ENCODE data around the gene ZFPM1.

DNA sequence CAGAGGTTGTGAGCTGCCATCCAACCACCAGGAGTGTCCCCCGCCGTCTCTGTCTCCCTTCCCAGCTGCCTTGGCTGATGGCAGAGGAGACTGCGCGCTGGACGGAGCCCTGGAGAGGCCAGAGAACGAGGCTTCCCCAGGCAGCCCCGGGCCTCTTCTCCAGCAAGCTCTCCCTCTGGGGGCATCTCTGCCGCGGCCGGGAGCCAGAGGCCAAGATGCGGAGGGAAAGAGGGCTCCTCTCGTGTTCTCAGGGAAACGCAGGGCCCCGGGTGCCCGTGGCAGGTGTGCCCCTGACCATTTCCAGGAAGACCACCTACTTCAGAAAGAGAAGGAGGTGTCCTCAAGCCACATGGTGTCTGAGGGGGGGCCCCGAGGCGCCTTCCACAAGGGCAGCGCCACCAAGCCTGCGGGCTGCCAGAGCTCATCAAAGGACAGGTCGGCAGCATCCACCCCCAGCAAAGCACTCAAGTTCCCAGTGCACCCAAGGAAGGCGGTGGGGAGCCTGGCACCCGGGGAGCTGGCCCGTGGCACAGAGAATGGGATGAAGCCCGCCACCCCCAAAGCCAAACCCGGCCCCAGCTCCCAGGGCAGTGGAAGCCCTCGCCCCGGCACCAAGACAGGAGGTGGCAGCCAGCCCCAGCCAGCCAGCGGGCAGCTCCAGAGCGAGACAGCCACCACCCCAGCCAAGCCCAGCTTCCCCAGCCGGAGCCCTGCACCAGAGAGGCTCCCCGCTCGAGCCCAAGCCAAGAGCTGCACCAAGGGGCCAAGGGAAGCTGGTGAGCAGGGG, 14.8 kb upstream of the ZFPM1 start:
- TF ChIP-seq, protein P1, sequence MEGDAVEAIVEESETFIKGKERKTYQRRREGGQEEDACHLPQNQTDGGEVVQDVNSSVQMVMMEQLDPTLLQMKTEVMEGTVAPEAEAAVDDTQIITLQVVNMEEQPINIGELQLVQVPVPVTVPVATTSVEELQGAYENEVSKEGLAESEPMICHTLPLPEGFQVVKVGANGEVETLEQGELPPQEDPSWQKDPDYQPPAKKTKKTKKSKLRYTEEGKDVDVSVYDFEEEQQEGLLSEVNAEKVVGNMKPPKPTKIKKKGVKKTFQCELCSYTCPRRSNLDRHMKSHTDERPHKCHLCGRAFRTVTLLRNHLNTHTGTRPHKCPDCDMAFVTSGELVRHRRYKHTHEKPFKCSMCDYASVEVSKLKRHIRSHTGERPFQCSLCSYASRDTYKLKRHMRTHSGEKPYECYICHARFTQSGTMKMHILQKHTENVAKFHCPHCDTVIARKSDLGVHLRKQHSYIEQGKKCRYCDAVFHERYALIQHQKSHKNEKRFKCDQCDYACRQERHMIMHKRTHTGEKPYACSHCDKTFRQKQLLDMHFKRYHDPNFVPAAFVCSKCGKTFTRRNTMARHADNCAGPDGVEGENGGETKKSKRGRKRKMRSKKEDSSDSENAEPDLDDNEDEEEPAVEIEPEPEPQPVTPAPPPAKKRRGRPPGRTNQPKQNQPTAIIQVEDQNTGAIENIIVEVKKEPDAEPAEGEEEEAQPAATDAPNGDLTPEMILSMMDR (IDR thresholded peaks at IDR 0.05 in 4 of 5, conservative IDR thresholded peaks at IDR 0.05 in 1 of 5): no peak
- no peak for TF ChIP-seq POLR2A (IDR thresholded peaks at IDR 0.05)
